HG02885 (cell line): ENCODE results near the gene CD320.

Experiments used
- ATAC-seq: cut with Tn5 transposase; IDR thresholded peaks from one replicate; pipeline ENCODE4 v1.9.1; 2021; ENCODE audit warnings: mild to moderate bottlenecking; ENCODE audit not compliant: unreplicated experiment, poor library complexity

CD320 gene

GRCh38 chr19:8257052-8257443 lies 51.1 kb downstream of the CD320 start:
- no peak for ATAC-seq

DNA sequence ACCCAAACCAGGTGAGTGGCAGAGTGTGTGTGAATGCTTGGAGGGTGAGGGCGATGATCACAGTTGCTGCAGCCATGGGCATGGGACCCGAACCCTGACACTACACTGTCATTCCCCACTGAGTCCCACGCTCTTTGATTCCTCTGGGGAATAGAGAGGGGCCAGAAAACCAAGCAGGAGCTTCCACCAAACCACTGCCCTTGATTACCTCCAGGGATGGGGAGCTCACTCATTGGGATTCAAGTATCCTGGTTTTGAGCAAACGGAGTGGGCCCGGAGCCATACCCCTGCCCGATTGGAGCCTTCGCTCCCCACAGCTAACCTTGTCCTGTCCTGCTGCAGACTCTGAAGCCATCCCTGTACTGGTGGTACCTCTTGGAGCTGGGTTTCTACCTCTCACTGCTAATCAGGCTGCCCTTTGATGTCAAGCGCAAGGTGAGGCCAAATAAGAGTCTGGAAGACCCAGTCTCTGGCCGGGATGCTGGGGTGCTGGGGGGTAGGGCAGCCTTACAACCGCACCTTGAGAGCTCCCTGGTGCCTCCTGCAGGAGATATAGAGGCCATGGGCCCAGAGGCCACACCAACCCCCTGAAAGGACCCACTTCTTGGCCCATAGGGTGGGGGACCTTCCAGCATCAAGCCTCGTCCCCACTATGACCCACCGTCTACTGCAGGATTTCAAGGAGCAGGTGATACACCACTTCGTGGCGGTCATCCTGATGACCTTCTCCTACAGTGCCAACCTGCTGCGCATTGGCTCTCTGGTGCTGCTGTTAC lies 51.7 kb downstream of the CD320 start:
- no peak for ATAC-seq

GRCh38 chr19:8255426-8256125 lies 52.6 kb downstream of the CD320 start:
- no peak for ATAC-seq

- no peak for ATAC-seq
These were observed 53.7 kb downstream of the CD320 start for GRCh38 chr19:8254286-8255001.

DNA sequence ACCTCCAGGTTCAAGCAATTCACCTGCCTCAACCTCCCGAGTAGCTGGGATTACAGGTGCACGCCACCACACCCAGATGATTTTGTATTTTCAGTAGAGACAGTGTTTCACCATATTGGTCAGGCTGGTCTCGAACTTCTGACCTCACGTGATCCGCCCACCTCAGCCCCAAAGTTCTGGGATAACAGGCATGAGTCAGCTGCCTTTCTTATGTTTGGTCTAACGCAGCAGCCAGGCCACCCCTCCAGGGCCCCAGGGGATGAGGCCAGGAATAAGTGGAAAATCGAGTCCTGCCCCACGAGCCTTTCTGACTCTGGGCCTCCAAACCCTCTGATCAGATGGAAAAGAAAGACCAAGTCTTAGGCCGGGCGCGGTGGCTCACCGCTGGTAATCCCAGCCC lies 54.5 kb downstream of the CD320 start:
- ATAC-seq = no peak

DNA sequence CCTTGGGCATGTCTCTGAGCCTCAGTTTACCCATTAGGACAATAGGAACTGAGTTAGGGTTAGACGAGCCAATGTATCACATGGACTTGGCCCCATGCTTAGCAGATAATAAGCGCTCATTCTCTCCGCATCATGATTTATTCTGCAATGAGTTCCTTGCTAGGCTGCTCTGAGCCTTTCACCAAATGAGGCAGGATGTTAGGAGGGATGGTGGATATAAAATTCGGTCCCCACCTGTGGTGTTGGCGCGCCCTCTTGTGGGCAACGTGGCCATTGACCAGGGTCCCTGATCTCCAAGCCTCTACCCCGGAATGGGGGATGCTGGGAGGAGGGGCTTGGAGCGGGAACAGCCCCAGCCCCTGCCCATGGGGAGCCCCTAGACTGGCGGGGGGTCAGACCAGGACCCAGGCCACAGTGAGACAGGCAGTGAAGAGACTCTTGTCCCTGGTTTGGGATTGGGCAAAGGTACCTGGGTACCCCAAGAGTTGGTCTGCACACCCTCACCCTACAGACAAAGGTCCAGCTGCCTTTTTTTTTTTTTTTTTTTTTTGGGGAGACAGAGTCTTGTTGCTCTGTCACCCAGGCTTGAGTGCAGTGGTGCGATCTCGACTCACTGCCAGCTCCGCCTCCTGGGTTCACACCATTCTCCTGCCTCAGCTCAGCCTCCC lies 55.1 kb downstream of the CD320 start:
- ATAC-seq = no peak
